Liver (tissue), 3 donors: ENCODE measurements around the gene DSCAML1.

Source experiments
- CTCF ChIP-seq: fragments of 150-350 bp; IDR thresholded peaks from 2 replicates; pipeline ENCODE4 v1.5.1; 2017; ENCODE audit warnings: improper control_type of control experiment, low read depth, low read length; ENCODE audit not compliant: missing input control
- GABPA ChIP-seq, 2 donors: IDR thresholded peaks in 1 of 2; conservative IDR thresholded peaks in 1 of 2; 2 replicates each; pipeline ENCODE4 v1.6.1; 2016; ENCODE audit warnings: antibody characterized with exemption in 2 of 2, mild to moderate bottlenecking in 1 of 2, moderate library complexity in 1 of 2
- JUND ChIP-seq, 2 donors: IDR thresholded peaks; 2 replicates each; pipeline ENCODE4 v1.6.1; 2016; ENCODE audit warnings: antibody characterized with exemption in 2 of 2
- MAX ChIP-seq: IDR thresholded peaks from 2 replicates; pipeline ENCODE4 v1.6.1; 2016; ENCODE audit warnings: antibody characterized with exemption
- NR2F2 ChIP-seq: IDR thresholded peaks from 2 replicates; pipeline ENCODE4 v1.6.1; 2016; ENCODE audit warnings: antibody characterized with exemption
- RAD21 ChIP-seq, 2 donors: IDR thresholded peaks; 2 replicates each; pipeline ENCODE4 v1.6.1; 2016; ENCODE audit warnings: antibody characterized with exemption in 2 of 2, mild to moderate bottlenecking in 2 of 2
- REST ChIP-seq: IDR thresholded peaks from 2 replicates; pipeline ENCODE4 v1.6.1; 2016; ENCODE audit warnings: antibody characterized with exemption, mild to moderate bottlenecking
- SP1 ChIP-seq: IDR thresholded peaks from 2 replicates; pipeline ENCODE4 v1.6.1; 2018; ENCODE audit warnings: antibody characterized with exemption, mild to moderate bottlenecking
- TAF1 ChIP-seq: conservative IDR thresholded peaks from 2 replicates; pipeline ENCODE4 v1.6.1; 2016; ENCODE audit warnings: antibody characterized with exemption, mild to moderate bottlenecking
- YY1 ChIP-seq: IDR thresholded peaks from 2 replicates; pipeline ENCODE4 v1.6.1; 2016; ENCODE audit warnings: antibody characterized with exemption, mild to moderate bottlenecking
- ZBTB33 ChIP-seq: IDR thresholded peaks from 2 replicates; pipeline ENCODE4 v1.6.1; 2016; ENCODE audit warnings: antibody characterized with exemption
- TF ChIP-seq, protein P1 (sequence below): IDR thresholded peaks from 2 replicates; pipeline ENCODE4 v1.6.1; 2016; ENCODE audit warnings: antibody characterized with exemption
- donor health status: healthy.
- donor health status: healthy.

- no peak for TF ChIP-seq CTCF
- no peak for TF ChIP-seq JUND (IDR thresholded peaks at IDR 0.05)
- no peak for TF ChIP-seq MAX
- no peak for TF ChIP-seq RAD21 (IDR thresholded peaks at IDR 0.05)
- TF ChIP-seq, protein P1, sequence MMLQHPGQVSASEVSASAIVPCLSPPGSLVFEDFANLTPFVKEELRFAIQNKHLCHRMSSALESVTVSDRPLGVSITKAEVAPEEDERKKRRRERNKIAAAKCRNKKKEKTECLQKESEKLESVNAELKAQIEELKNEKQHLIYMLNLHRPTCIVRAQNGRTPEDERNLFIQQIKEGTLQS = no peak
- no peak for TF ChIP-seq YY1
- no peak for TF ChIP-seq REST
- TF ChIP-seq GABPA (IDR thresholded peaks at IDR 0.05 in 1 of 2, conservative IDR thresholded peaks at IDR 0.05 in 1 of 2) = no peak
- TF ChIP-seq TAF1 = no peak
- no peak for TF ChIP-seq SP1
- TF ChIP-seq NR2F2 = no peak
- no peak for TF ChIP-seq ZBTB33
Measured at GRCh38 chr11:117580866-117581265, 216.2 kb downstream of the DSCAML1 start.
